A673 (cell line): ENCODE data around the gene CDKN3. TPM values are rescaled to one million over a fixed set of nuclear protein-coding genes. Genes with fewer than 3 reads are reported as not detected.

Experiments used
- BruUV-seq: library from RNA; stranded (reverse); fragments of 400-500 nt; replicated peaks from 2 replicates; lab custom pipeline; 2021; lab: Mats Ljungman, UMichigan
- CTCF ChIA-PET: fragments of 300-600 bp; sonication (Branson Sonifier 250); formaldehyde crosslinking; loops from one replicate; lab custom pipeline; 2022; ENCODE audit warnings: antibody characterized with exemption; lab: Charles Lee
- POLR2A ChIA-PET: fragments of 300-600 bp; sonication (Branson Sonifier 250); formaldehyde crosslinking; loops from one replicate; lab custom pipeline; 2022; ENCODE audit warnings: antibody characterized with exemption; ENCODE audit not compliant: low non-redundant PET; lab: Charles Lee
- DNase-seq: peaks from one replicate; pipeline ENCODE4 v3.0.0-alpha.2; 2015; ENCODE audit warnings: low spot score
- H3K27ac ChIP-seq: fragments of 200-600 bp; sonication (generic); 2 replicates; pipeline ENCODE4 v1.5.1; 2016; ENCODE audit warnings: mixed run types, low read depth, mild to moderate bottlenecking, mixed read lengths, antibody characterized with exemption, low read length; ENCODE audit not compliant: poor library complexity, severe bottlenecking
- H3K27me3 ChIP-seq: fragments of 200-600 bp; sonication (generic); replicated peaks from 2 replicates; pipeline ENCODE4 v1.6.1; 2017; ENCODE audit warnings: mixed run types, low read depth, mild to moderate bottlenecking, mixed read lengths, antibody characterized with exemption, low read length; ENCODE audit not compliant: insufficient read depth, poor library complexity
- H3K36me3 ChIP-seq: fragments of 200-600 bp; sonication (generic); 2 replicates; pipeline ENCODE4 v1.6.1; 2016; ENCODE audit warnings: mixed run types, mild to moderate bottlenecking, mixed read lengths, antibody characterized with exemption, low read length; ENCODE audit not compliant: insufficient read depth, poor library complexity, severe bottlenecking
- H3K4me1 ChIP-seq: fragments of 200-600 bp; sonication (generic); 2 replicates; pipeline ENCODE4 v1.6.1; 2017; ENCODE audit warnings: mixed run types, mild to moderate bottlenecking, mixed read lengths, antibody characterized with exemption, low read length; ENCODE audit not compliant: insufficient read depth, poor library complexity, severe bottlenecking
- H3K4me3 ChIP-seq: fragments of 200-600 bp; sonication (generic); 2 replicates; pipeline ENCODE4 v1.5.1; 2016; ENCODE audit warnings: low read depth, mixed run types, mild to moderate bottlenecking, mixed read lengths, low read length; ENCODE audit not compliant: poor library complexity, severe bottlenecking
- H3K9me3 ChIP-seq: fragments of 200-600 bp; sonication (generic); 2 replicates; pipeline ENCODE4 v1.6.1; 2016; ENCODE audit warnings: mixed run types, low read depth, mild to moderate bottlenecking, mixed read lengths, antibody characterized with exemption, low read length; ENCODE audit not compliant: poor library complexity, severe bottlenecking
- EZH2 ChIP-seq: fragments of 200-600 bp; sonication (generic); IDR thresholded peaks from 2 replicates; pipeline ENCODE4 v1.6.1; 2017; ENCODE audit warnings: borderline replicate concordance, low read depth, mild to moderate bottlenecking, mixed read lengths, antibody characterized with exemption, low read length; ENCODE audit not compliant: poor library complexity, severe bottlenecking
- intact Hi-C: fragments of 100-400 bp; cut with micrococcal nuclease; formaldehyde crosslinking; loops from one replicate; pipeline ENCODE4 v1.10.0; 2022; ENCODE audit not compliant: unreplicated experiment
- total RNA-seq: library from RNA; stranded (reverse); gene quantifications from 2 replicates; pipeline ENCODE4 v1.2.3, GENCODE V29; 2021
- TF ChIP-seq, protein P1 (sequence below): fragments of 300-800, 200-600 bp; sonication (generic); conservative IDR thresholded peaks from 2 replicates; pipeline ENCODE4 v1.5.1; 2017; ENCODE audit warnings: low read depth, mild to moderate bottlenecking, antibody characterized with exemption, low read length, moderate library complexity, mixed read lengths

Gene CDKN3
- total RNA-seq, 1 experiment from 2014 or later, result 108 TPM

DNA sequence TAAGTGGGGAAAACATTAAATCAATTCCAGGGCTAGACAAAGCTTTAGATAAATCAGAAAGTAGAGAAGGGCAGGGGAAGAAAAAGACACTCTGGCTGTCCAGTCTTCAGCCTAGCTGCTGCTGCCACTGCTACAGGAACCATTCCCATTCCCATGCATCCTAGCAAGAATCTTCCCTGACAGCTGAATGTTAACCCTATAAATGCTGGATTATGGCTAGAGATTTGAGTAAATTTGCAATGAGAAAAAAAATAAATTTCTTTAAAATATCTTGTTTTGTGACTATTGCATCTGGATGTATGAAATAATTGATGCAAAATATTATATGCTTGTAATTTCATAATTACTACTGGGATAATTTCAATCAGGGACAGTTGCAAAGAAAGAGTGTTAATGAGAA, 15.0 kb upstream of the CDKN3 start:
- Histone ChIP-seq H3K27ac (no peak overlapping the region), H3K4me1 (no peaks in the 10 kb centered on the region), H3K4me3 (no peak overlapping the region), H3K9me3 (no peaks in the 10 kb centered on the region), H3K36me3 (no peaks in the 10 kb centered on the region), H3K27me3 (peaks cover 7% of the 10 kb centered on the region)
- TF ChIP-seq, protein P1, sequence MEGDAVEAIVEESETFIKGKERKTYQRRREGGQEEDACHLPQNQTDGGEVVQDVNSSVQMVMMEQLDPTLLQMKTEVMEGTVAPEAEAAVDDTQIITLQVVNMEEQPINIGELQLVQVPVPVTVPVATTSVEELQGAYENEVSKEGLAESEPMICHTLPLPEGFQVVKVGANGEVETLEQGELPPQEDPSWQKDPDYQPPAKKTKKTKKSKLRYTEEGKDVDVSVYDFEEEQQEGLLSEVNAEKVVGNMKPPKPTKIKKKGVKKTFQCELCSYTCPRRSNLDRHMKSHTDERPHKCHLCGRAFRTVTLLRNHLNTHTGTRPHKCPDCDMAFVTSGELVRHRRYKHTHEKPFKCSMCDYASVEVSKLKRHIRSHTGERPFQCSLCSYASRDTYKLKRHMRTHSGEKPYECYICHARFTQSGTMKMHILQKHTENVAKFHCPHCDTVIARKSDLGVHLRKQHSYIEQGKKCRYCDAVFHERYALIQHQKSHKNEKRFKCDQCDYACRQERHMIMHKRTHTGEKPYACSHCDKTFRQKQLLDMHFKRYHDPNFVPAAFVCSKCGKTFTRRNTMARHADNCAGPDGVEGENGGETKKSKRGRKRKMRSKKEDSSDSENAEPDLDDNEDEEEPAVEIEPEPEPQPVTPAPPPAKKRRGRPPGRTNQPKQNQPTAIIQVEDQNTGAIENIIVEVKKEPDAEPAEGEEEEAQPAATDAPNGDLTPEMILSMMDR, result no peak
- TF ChIP-seq EZH2, result no peak
- ChIA-PET POLR2A (no interaction called here), CTCF (no interaction called here)
- BruUV-seq, result no TSS peak
- no peak for DNase-seq
- intact Hi-C loops, result no loop called here

DNA sequence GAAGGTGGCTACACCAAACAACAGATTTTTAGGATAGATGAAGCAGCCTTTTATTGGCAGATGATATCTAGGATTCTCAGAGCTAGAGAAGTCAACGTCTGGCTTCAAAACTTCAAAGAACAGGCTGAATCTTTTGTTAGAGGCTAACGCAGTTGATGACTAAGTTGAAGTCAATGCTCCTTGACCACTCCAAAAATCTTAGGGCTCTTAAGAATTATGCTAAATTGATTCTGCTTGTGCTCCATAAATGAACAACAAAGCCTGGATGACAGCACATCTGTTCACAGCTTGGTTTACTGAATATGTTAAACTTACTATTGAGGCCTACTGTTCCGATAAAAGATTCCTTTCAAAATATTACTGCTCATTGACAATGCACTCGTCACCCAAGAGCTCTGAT, 13.0 kb upstream of the CDKN3 start:
- no peaks in the 10 kb centered on the region for H3K4me1 ChIP-seq
- no TSS peak for BruUV-seq
- CTCF ChIA-PET, result no interaction called here
- POLR2A ChIA-PET, result no interaction called here
- TF ChIP-seq, protein P1, result no peak
- TF ChIP-seq EZH2, result no peak
- H3K4me3 ChIP-seq, result no peak overlapping the region
- no peaks in the 10 kb centered on the region for H3K9me3 ChIP-seq
- no peak for DNase-seq
- no peaks in the 10 kb centered on the region for H3K36me3 ChIP-seq
- H3K27ac ChIP-seq, result no peak overlapping the region
- intact Hi-C loops, result no loop called here
- H3K27me3 ChIP-seq, result peaks cover 21% of the 10 kb centered on the region

GRCh38 chr14:54385556-54385955, 11.3 kb upstream of the CDKN3 start:
- BruUV-seq, result no TSS peak
- Histone ChIP-seq H3K9me3 (no peaks in the 10 kb centered on the region), H3K4me1 (no peaks in the 10 kb centered on the region), H3K27ac (no peak overlapping the region), H3K27me3 (peaks cover 21% of the 10 kb centered on the region), H3K36me3 (no peaks in the 10 kb centered on the region), H3K4me3 (no peak overlapping the region)
- DNase-seq, result no peak
- TF ChIP-seq, protein P1, result no peak
- no peak for TF ChIP-seq EZH2
- intact Hi-C loops, result no loop called here
- CTCF ChIA-PET, result no interaction called here
- POLR2A ChIA-PET, result no interaction called here
